PC-9 (cell line): ENCODE data around the gene ZNF77. TPM values are rescaled to one million over a fixed set of nuclear protein-coding genes. Genes with fewer than 3 reads are reported as not detected.

Source experiments
- BruUV-seq: library from RNA; stranded (reverse); fragments of 400-500 nt; replicated peaks from 2 replicates; lab custom pipeline; 2021; lab: Mats Ljungman, UMichigan
- CTCF ChIA-PET: fragments of 300-600 bp; sonication (Branson Sonifier 250); formaldehyde crosslinking; loops from one replicate; lab custom pipeline; 2022; ENCODE audit warnings: antibody characterized with exemption; lab: Charles Lee
- POLR2A ChIA-PET: fragments of 300-600 bp; sonication (Branson Sonifier 250); formaldehyde crosslinking; loops from one replicate; lab custom pipeline; 2022; ENCODE audit warnings: antibody characterized with exemption; ENCODE audit not compliant: unreplicated experiment; lab: Charles Lee
- DNase-seq, 2 experiments: peaks; one replicate each; pipeline versions ENCODE4 v3.0.0 to v3.0.0-alpha.2; 2015 to 2022; ENCODE audit warnings: mixed read lengths in 1 of 2
- H2AFZ ChIP-seq: fragments of 200-600 bp; sonication (generic); 2 replicates; pipeline ENCODE4 v1.8.1; 2017; ENCODE audit warnings: antibody characterized with exemption
- H3F3A ChIP-seq: fragments of 200-600 bp; sonication (generic); 2 replicates; pipeline ENCODE4 v1.8.1; 2017; ENCODE audit warnings: antibody characterized with exemption, mild to moderate bottlenecking, low read depth; ENCODE audit not compliant: insufficient read depth
- H3K27ac ChIP-seq: fragments of 200-600 bp; sonication (generic); 2 replicates; pipeline ENCODE4 v1.6.1; 2016; ENCODE audit warnings: mixed run types
- H3K27me3 ChIP-seq: fragments of 200-600 bp; sonication (generic); 2 replicates; pipeline ENCODE4 v1.6.1; 2016; ENCODE audit warnings: low read depth, mixed run types; ENCODE audit not compliant: insufficient read depth
- H3K36me3 ChIP-seq: fragments of 200-600 bp; sonication (generic); 2 replicates; pipeline ENCODE4 v1.6.1; 2016; ENCODE audit warnings: low read depth, mixed run types
- H3K4me1 ChIP-seq: fragments of 200-600 bp; sonication (generic); replicated peaks from 2 replicates; pipeline ENCODE4 v1.6.1; 2016; ENCODE audit warnings: mixed run types; ENCODE audit not compliant: insufficient read depth
- H3K4me2 ChIP-seq: fragments of 200-600 bp; sonication (generic); 2 replicates; pipeline ENCODE4 v1.6.1; 2017; ENCODE audit warnings: mixed run types
- H3K4me3 ChIP-seq: fragments of 200-600 bp; sonication (generic); 2 replicates; pipeline ENCODE4 v1.6.1; 2016; ENCODE audit warnings: mixed run types
- H3K79me2 ChIP-seq: fragments of 200-600 bp; sonication (generic); 2 replicates; pipeline ENCODE4 v1.6.1; 2017; ENCODE audit warnings: low read depth, mixed run types
- H3K9me2 ChIP-seq: fragments of 200-600 bp; sonication (generic); 2 replicates; pipeline ENCODE4 v1.8.1; 2017; ENCODE audit warnings: mild to moderate bottlenecking; ENCODE audit not compliant: insufficient read depth
- H3K9me3 ChIP-seq: fragments of 200-600 bp; sonication (generic); 2 replicates; pipeline ENCODE4 v1.8.1; 2016; ENCODE audit warnings: low read depth; ENCODE audit not compliant: insufficient read depth
- H4K20me1 ChIP-seq: fragments of 200-600 bp; sonication (generic); 2 replicates; pipeline ENCODE4 v1.8.1; 2017; ENCODE audit not compliant: insufficient read depth
- CTCF ChIP-seq: fragments of 200-600 bp; sonication (generic); conservative IDR thresholded peaks from 2 replicates; pipeline ENCODE4 v1.6.1; 2017; ENCODE audit warnings: mixed run types, antibody characterized with exemption, mild to moderate bottlenecking, moderate library complexity
- EZH2 ChIP-seq: fragments of 200-600 bp; sonication (generic); IDR thresholded peaks from 2 replicates; pipeline ENCODE4 v1.8.0; 2017; ENCODE audit warnings: antibody characterized with exemption, low read depth
- intact Hi-C: fragments of 100-400 bp; cut with micrococcal nuclease; formaldehyde crosslinking; loops from one replicate; pipeline ENCODE4 v1.10.0; 2022; ENCODE audit not compliant: unreplicated experiment
- total RNA-seq: library from RNA; stranded (reverse); gene quantifications from 2 replicates; pipeline ENCODE4 v1.2.3, GENCODE V29; 2021

Gene ZNF77
- total RNA-seq, 1 experiment from 2014 or later = 2.5 TPM

- BruUV-seq = no TSS peak
- Histone ChIP-seq H3K4me1 (0 out of 2 replicates have a peak, but pooled peaks cover 7% of the 10 kb centered on the region), H3K4me3 (no peak overlapping the region), H3K27me3 (no peaks in the 10 kb centered on the region), H3K9me2 (no peaks in the 10 kb centered on the region), H3K27ac (no peak overlapping the region), H3F3A (no peaks in the 10 kb centered on the region), H3K36me3 (no peaks in the 10 kb centered on the region), H4K20me1 (no peaks in the 10 kb centered on the region), H3K79me2 (no peaks in the 10 kb centered on the region), H2AFZ (no peak overlapping the region), H3K9me3 (no peaks in the 10 kb centered on the region), H3K4me2 (no peak overlapping the region)
- ChIA-PET CTCF (no interaction called here), POLR2A (no interaction called here)
- TF ChIP-seq EZH2 (no peak), CTCF (no peak)
- intact Hi-C loops = no loop called here
- no peak for DNase-seq
Observed at GRCh38 chr19:2973229-2973628, 28.5 kb upstream of the ZNF77 start.

GRCh38 chr19:2970201-2970835 lies 25.5 kb upstream of the ZNF77 start:
- ChIA-PET POLR2A (no interaction called here), CTCF (no interaction called here)
- Histone ChIP-seq H3K27me3 (no peaks in the 10 kb centered on the region), H3K27ac (peak overlapping the region; percentile 41), H3K4me1 (0 out of 2 replicates have a peak, but pooled peaks cover 4% of the 10 kb centered on the region), H3K9me3 (no peaks in the 10 kb centered on the region), H3F3A (no peaks in the 10 kb centered on the region), H4K20me1 (no peaks in the 10 kb centered on the region), H3K4me3 (no peak overlapping the region), H3K36me3 (no peaks in the 10 kb centered on the region), H3K9me2 (no peaks in the 10 kb centered on the region), H3K79me2 (no peaks in the 10 kb centered on the region), H2AFZ (no peak overlapping the region), H3K4me2 (no peak overlapping the region)
- DNase-seq = peak in 1 of 2 experiments; percentile 74
- intact Hi-C loops = no loop called here
- TF ChIP-seq CTCF (no peak), EZH2 (no peak)
- BruUV-seq = no TSS peak

- Histone ChIP-seq H3K36me3 (no peaks in the 10 kb centered on the region), H2AFZ (no peak overlapping the region), H3K4me3 (no peak overlapping the region), H3K27me3 (no peaks in the 10 kb centered on the region), H3K79me2 (no peaks in the 10 kb centered on the region), H3K4me2 (no peak overlapping the region), H3K27ac (no peak overlapping the region), H3K4me1 (0 out of 2 replicates have a peak, but pooled peaks cover 4% of the 10 kb centered on the region), H3K9me2 (no peaks in the 10 kb centered on the region), H3F3A (no peaks in the 10 kb centered on the region), H4K20me1 (no peaks in the 10 kb centered on the region), H3K9me3 (no peaks in the 10 kb centered on the region)
- no peak for TF ChIP-seq CTCF
- no peak for TF ChIP-seq EZH2
- intact Hi-C loops = no loop called here
- POLR2A ChIA-PET = no interaction called here
- BruUV-seq = no TSS peak
- no peak for DNase-seq
- CTCF ChIA-PET = interaction anchor here (0.6 kb wide), 1 partner anchor 307 kb away, joined by 5 read pairs; no protein-coding TSS in a partner anchor
Observed at GRCh38 chr19:2969104-2969504, 24.3 kb upstream of the ZNF77 start.
